Activated naive CD4-positive, alpha-beta T cell treated with anti-CD3 and anti-CD28 coated beads, Interleukin-2, amount 10 ng/mL, durations not matched to agents 5 hours and 36 hours (primary cell): ENCODE data around the gene ZNF493. TPM values are rescaled to one million over a fixed set of nuclear protein-coding genes. Genes with fewer than 3 reads are reported as not detected.

ENCODE experiments used
- total RNA-seq, 2 experiments: library from RNA; stranded (reverse); gene quantifications; one replicate each; pipeline ENCODE4 v1.2.3, GENCODE V29; 2021

ZNF493 gene
- 10 to 100 TPM; 24.3 to 25.6 TPM for total RNA-seq

DNA sequence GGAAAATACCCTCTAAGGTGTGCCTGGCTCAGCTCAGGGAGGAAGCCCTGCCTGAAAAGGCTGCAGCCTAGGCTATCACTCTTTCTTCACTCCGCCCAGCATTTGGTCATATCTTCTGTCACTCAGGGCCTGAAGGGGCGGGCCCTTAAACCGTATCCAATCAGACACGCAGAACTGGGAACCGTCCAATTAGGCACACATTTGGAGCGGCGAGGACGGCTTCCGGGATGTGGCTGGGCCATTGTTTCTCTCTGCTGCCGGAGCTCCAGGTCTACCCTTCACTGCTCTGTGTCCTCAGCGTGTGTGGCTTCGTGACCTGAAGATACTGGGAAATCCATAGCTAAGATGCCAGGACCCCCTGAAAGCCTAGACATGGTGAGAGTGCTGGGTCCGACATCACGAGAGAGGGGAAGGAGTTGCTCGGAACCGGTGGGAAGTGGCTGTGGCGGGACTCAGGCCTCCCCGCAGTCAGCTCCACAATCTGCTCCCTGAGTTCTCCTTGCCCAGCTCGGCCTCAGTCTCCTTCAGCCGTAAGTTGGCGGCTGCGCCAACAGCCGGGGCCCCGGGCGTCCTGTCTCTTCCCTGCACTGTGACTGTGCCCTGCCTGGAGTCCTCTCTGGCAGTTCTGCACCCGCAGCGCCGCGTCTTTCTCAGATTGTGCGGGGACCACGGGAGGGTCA is at the start of gene ZNF493:
Gene ZNF493 (plus strand): TSS at position 241 of the 680 bp plus-strand sequence. CDS start 105 bp downstream, at position 346.

DNA sequence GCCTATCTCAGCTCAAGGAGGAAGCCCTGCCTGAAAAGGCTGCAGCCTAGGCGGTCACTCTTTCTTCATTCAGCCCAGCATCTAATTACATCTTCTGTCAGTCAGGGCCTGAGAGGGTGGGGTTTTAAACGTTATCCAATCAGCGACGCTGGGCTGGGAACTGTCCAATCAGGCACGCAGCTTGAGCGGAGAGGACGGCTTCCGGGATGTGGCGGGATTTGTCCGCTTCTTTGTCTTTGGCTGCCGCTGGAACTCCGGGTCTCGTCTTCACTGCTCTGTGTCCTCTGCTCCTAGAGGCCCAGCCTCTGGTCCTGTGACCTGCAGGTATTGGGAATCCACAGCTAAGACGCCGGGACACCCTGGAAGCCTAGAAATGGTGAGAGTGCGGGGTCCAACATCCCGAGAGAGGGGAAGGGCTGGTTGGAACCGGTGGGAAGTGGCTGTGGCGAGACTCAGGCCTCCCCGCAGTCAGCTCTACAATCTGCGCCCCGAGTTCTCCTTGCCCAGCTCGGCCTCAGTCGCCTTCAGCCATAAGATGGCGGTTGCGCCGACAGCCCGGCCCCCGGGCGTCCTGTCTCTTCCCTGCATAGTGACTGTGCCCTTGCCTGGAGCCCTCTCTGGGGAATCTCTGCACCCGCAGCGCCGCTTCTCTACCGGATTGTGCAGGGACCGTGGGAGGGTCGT is 38.0 kb upstream of the ZNF493 start, which contains the start of gene ZNF738:
Gene ZNF738 (plus strand): TSS at position 233 of the 684 bp plus-strand sequence. CDS start 141 bp downstream, at position 374.

Other genes starting within 250 kb of the ZNF493 start
- gene ZNF708, start 67.7 kb upstream of the ZNF493 start, total RNA-seq, result 10 to 100 TPM; 23.3 to 25.0 TPM
- gene ZNF738, start 38.1 kb upstream of the ZNF493 start, total RNA-seq, result 10 to 100 TPM; 12.5 to 13.0 TPM
- 10 to 100 TPM; 11.0 to 11.6 TPM for gene ZNF429, start 108.5 kb downstream of the ZNF493 start, total RNA-seq